WI38 (cell line): ENCODE results near the gene MATR3.

Experiments
- H3K4me3 ChIP-seq: 2 replicates; pipeline ENCODE4 v1.5.1; 2011; ENCODE audit warnings: low read depth, mild to moderate bottlenecking, control low read depth, low read length
- CTCF ChIP-seq: IDR thresholded peaks from 2 replicates; pipeline ENCODE4 v1.5.1; 2012; ENCODE audit warnings: low read depth, mild to moderate bottlenecking, control low read depth, low read length

Gene MATR3

GRCh38 chr5:139312075-139312474, 18.5 kb downstream of the MATR3 start:
- no peak for TF ChIP-seq CTCF

GRCh38 chr5:139314276-139314675, 20.7 kb downstream of the MATR3 start:
- no peak for TF ChIP-seq CTCF
- no peak overlapping the region for H3K4me3 ChIP-seq

More at GRCh38 chr5:139312075-139312474, 18.5 kb downstream of the MATR3 start:
- no peak overlapping the region for H3K4me3 ChIP-seq

GRCh38 chr5:139315056-139315615, 21.6 kb downstream of the MATR3 start:
- TF ChIP-seq CTCF: no peak
- no peak overlapping the region for H3K4me3 ChIP-seq

- TF ChIP-seq CTCF: no peak
- no peak overlapping the region for H3K4me3 ChIP-seq
Measured at GRCh38 chr5:139335811-139336210, 42.3 kb downstream of the MATR3 start.

GRCh38 chr5:139340051-139340450, 46.5 kb downstream of the MATR3 start:
- no peak overlapping the region for H3K4me3 ChIP-seq
- TF ChIP-seq CTCF: no peak

- H3K4me3 ChIP-seq: peak overlapping the region; percentile 99
- no peak for TF ChIP-seq CTCF
Measured at GRCh38 chr5:139341187-139341688, 47.7 kb downstream of the MATR3 start.

GRCh38 chr5:139341689-139342422, 48.3 kb downstream of the MATR3 start, which contains the start of gene PAIP2:
PAIP2 (plus strand) TSS chr5:139341854; CDS start chr5:139363785, 21,931 bp downstream.
- TF ChIP-seq CTCF: peak; percentile 51
- peak within 1 kb of the TSS; percentile 99 for H3K4me3 ChIP-seq
